Adrenal gland (tissue), 12 donors: ENCODE measurements around the gene NRIP2. TPM values are rescaled to one million over a fixed set of nuclear protein-coding genes. Genes with fewer than 3 reads are reported as not detected.

ENCODE experiments used
- DNase-seq, 7 donors: peaks; one replicate each; pipeline ENCODE4 v3.0.0-alpha.2; 2019 to 2020
- H3K27ac ChIP-seq, 5 donors: fragments of 200-600 bp; sonication (generic) in 4 of 5; 1 replicate in 3 of 5; 2 replicates in 2 of 5; pipeline versions ENCODE4 v1.5.1 to v1.8.0; 2016 to 2020; ENCODE audit warnings: mild to moderate bottlenecking in 1 of 5
- H3K27me3 ChIP-seq: fragments of 200-600 bp; 2 replicates; pipeline ENCODE4 v1.8.0; 2021
- H3K36me3 ChIP-seq, 2 donors: fragments of 200-600 bp; replicated peaks in 1 of 2; 1 replicate in 1 of 2; 2 replicates in 1 of 2; pipeline versions ENCODE4 v1.5.1 to v1.8.0; 2018 to 2022
- H3K4me1 ChIP-seq, 2 donors: fragments of 200-600 bp; replicated peaks in 1 of 2; 1 replicate in 1 of 2; 2 replicates in 1 of 2; pipeline versions ENCODE4 v1.5.1 to v1.8.0; 2018 to 2021
- H3K4me3 ChIP-seq, 4 donors: fragments of 200-600 bp; sonication (generic) in 3 of 4; one replicate each; pipeline ENCODE4 v1.5.1; 2016 to 2018
- H3K9me3 ChIP-seq, 3 donors: fragments of 200-600 bp; sonication (generic) in 1 of 3; replicated peaks in 1 of 3; 1 replicate in 2 of 3; 2 replicates in 1 of 3; pipeline versions ENCODE4 v1.5.1 to v1.8.0; 2016 to 2021
- CTCF ChIP-seq, 6 experiments: fragments of 450-650 bp in 4 of 6; fragments of 200-600 bp in 2 of 6; sonication (generic) in 1 of 6; IDR thresholded peaks; 1 replicate in 5 of 6; 2 replicates in 1 of 6; pipeline versions ENCODE4 v1.5.1 to v1.8.0; 2016 to 2021; ENCODE audit warnings: antibody characterized with exemption in 6 of 6, mild to moderate bottlenecking in 2 of 6, moderate library complexity in 1 of 6
- POLR2A ChIP-seq, 2 donors: fragments of 450-650 bp; IDR thresholded peaks; one replicate each; pipeline ENCODE4 v1.6.1; 2017; ENCODE audit warnings: antibody characterized with exemption in 2 of 2, mild to moderate bottlenecking in 2 of 2, moderate library complexity in 1 of 2
- WGBS, 4 donors: extraction: QIAGEN DNeasy Blood & Tissue Kit in 2 of 4; methylation state at CpG; one replicate each; pipeline versions ENCODE4 v1.1.5 to v1.1.7; 2013 to 2017; 5-methylcytosine and 5-hydroxymethylcytosine counted together
- intact Hi-C, 2 donors: fragments of 100-400 bp; cut with DNase I; formaldehyde crosslinking; loops; one replicate each; pipeline versions ENCODE4 v1.14.1 to v1.15.0; 2022 to 2023
- polyA plus RNA-seq, 3 donors: library from polyadenylated mRNA; stranded (reverse); fragments of 200-250 nt in 2 of 3; fragments of 350-450 nt in 1 of 3; fragmentation: Illumina TruSeq in 1 of 3; extraction: RNeasy Lipid Tissue Mini Kit (QIAGEN cat#74804) in 1 of 3; gene quantifications; one replicate each; pipeline ENCODE4 v1.2.3, GENCODE V29; 2013 to 2014
- total RNA-seq, 9 donors: library from RNA; depleted of rRNA in 4 of 9; stranded (reverse); fragments of >200 nt in 4 of 9; fragments of 120-200 nt in 1 of 9; fragmentation: NEBNext Ultra II Directional in 1 of 9; extraction: Animal tissue kit (Norgen Biotek cat#: 25700) in 1 of 9; gene quantifications; one replicate each; pipeline versions ENCODE4 v1.1.0 to v1.2.4, GENCODE V29; 2013 to 2023
- donor health status: healthy with polysubstance abuse.
- donor health status: Bipolar disorder and iron deficiency.
- donor health status: DM: yes; HTN: yes; CAD: no.
- donor health status: DM: no; HTN: no; CAD: no.
- donor health status: DM: no; HTN: no; CAD: no.
- donor health status: DM: yes; HTN: yes; CAD: no.

Gene NRIP2
- total and polyA plus RNA-seq, 12 donors = 0.87 to 9.1 (median 2.5) TPM

GRCh38 chr12:2806700-2807099, 28.1 kb downstream of the NRIP2 start:
- no peaks in the 10 kb centered on the region for H3K27me3 ChIP-seq
- no peaks in the 10 kb centered on the region for H3K9me3 ChIP-seq
- no peak overlapping the region for H3K27ac ChIP-seq
- peaks cover 0 to 3% of the 10 kb centered on the region in 2 donors for H3K4me1 ChIP-seq
- TF ChIP-seq POLR2A (IDR thresholded peaks at IDR 0.05) (no peak), CTCF (IDR thresholded peaks at IDR 0.05) (no peak)
- peaks cover 0 to 35% of the 10 kb centered on the region in 2 donors for H3K36me3 ChIP-seq
- 82 to 92% (median 88%) methylated on average over 6 of the region's 6 CpGs for WGBS, 4 donors
- intact Hi-C loops = no loop called here
- no peak for DNase-seq
- H3K4me3 ChIP-seq = no peak overlapping the region

GRCh38 chr12:2805143-2805520, 29.7 kb downstream of the NRIP2 start:
- intact Hi-C loops = no loop called here
- peaks cover 0 to 51% of the 10 kb centered on the region in 2 donors for H3K36me3 ChIP-seq
- TF ChIP-seq CTCF (IDR thresholded peaks at IDR 0.05) (no peak), POLR2A (IDR thresholded peaks at IDR 0.05) (no peak)
- no peaks in the 10 kb centered on the region for H3K27me3 ChIP-seq
- no peak overlapping the region for H3K4me3 ChIP-seq
- H3K4me1 ChIP-seq = no peaks in the 10 kb centered on the region
- DNase-seq = no peak
- WGBS, 4 donors = 40 to 76% (median 56%) methylated on average over 2 of the region's 2 CpGs
- peak overlapping the region in 2 of 5 donors; percentile 18 to 19 for H3K27ac ChIP-seq
- H3K9me3 ChIP-seq = no peaks in the 10 kb centered on the region

DNA sequence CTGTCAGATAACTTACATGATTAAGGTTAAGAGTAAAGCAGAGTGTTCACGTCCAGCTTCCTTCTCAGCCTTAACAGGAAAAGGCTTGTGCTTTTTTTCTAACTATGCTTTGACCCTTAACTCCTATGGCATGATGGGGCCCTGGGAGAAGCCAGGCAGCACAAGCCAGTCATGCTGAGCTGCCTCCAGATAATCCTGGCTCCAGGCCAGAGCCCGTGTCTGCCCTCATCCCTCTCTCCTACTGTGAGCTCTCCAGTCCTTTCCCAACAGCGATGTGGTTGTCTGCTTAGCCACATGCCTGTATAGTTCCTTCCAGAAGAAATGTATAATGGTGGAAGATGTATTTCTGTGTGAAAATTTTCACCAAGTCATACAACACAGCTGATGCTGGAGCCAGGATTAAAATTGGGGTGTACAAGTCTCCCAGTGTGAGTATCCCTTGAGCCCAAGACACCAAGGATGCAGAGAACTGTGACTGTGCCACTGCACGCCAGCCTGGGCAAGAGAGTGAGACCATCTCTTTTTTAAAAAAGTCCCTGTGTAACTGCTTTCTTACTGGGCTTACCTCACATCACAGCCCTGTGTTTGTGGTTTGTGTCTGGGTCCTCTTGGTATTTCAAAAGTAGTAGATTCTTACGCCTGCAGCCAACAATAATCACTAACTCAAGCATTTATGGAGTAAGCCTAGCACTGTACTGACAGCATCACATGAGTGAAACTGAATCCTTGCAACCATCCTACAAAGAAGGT, 30.3 kb downstream of the NRIP2 start:
- H3K9me3 ChIP-seq = no peaks in the 10 kb centered on the region
- WGBS, 4 donors = 49 to 54% (median 52%) methylated on average over 5 of the region's 5 CpGs
- H3K27me3 ChIP-seq = no peaks in the 10 kb centered on the region
- peak in 6 of 7 donors; percentile 65 to 81 (median 78) for DNase-seq
- intact Hi-C loops = no loop called here
- TF ChIP-seq CTCF (IDR thresholded peaks at IDR 0.05) (no peak), POLR2A (IDR thresholded peaks at IDR 0.05) (no peak)
- no peaks in the 10 kb centered on the region for H3K4me1 ChIP-seq
- peak overlapping the region in 2 of 5 donors; percentile 18 to 55 for H3K27ac ChIP-seq
- H3K4me3 ChIP-seq = no peak overlapping the region
- peaks cover 0 to 57% of the 10 kb centered on the region in 2 donors for H3K36me3 ChIP-seq

- Histone ChIP-seq H3K4me1 (no peaks in the 10 kb centered on the region), H3K9me3 (no peaks in the 10 kb centered on the region), H3K27me3 (no peaks in the 10 kb centered on the region), H3K27ac (peak overlapping the region in 2 of 5 donors; percentile 18 to 55), H3K4me3 (no peak overlapping the region), H3K36me3 (peaks cover 0 to 64% of the 10 kb centered on the region in 2 donors)
- intact Hi-C loops = no loop called here
- no peak for DNase-seq
- WGBS, 4 donors = 79 to 82% (median 80%) methylated on average over 7 of the region's 7 CpGs
- no peak for TF ChIP-seq POLR2A (IDR thresholded peaks at IDR 0.05)
- TF ChIP-seq CTCF (IDR thresholded peaks at IDR 0.05) = no peak
Measured at GRCh38 chr12:2803635-2804392, 31.0 kb downstream of the NRIP2 start.
